WTC11 (cell line): ENCODE data around the gene RBM20. TPM values are rescaled to one million over a fixed set of nuclear protein-coding genes. Genes with fewer than 3 reads are reported as not detected.
"Not testable (repeated sequence)": the region's sequence is repeated elsewhere in the genome, so short reads cannot be mapped to it uniquely, and the experiment has no call there.

ENCODE experiments used
- ATAC-seq: fragments of 200-7000 bp; cut with Tn5 transposase; 2 replicates; pipeline ENCODE4 v1.10.0; 2021; ENCODE audit warnings: mild to moderate bottlenecking, moderate library complexity
- CTCF ChIA-PET: fragments of 300-600 bp; sonication (Branson Sonifier 250); formaldehyde crosslinking; loops from one replicate; lab custom pipeline; 2021; ENCODE audit warnings: antibody characterized with exemption; lab: Charles Lee
- POLR2A ChIA-PET: fragments of 350-600 bp; sonication (Branson Sonifier 250); formaldehyde crosslinking; loops from one replicate; lab custom pipeline; 2021; ENCODE audit warnings: antibody characterized with exemption; lab: Charles Lee
- DNase-seq: peaks from one replicate; pipeline ENCODE4 v3.0.0; 2021; ENCODE audit warnings: low spot score
- H3K27ac Mint-ChIP-seq: 2 replicates; pipeline ENCODE4 v1.8.0; 2021; ENCODE audit warnings: mixed read lengths
- H3K27me3 Mint-ChIP-seq: 2 replicates; pipeline ENCODE4 v1.8.0; 2021; ENCODE audit warnings: low read depth, mild to moderate bottlenecking, moderate library complexity, mixed read lengths
- H3K36me3 Mint-ChIP-seq: 2 replicates; pipeline ENCODE4 v1.8.0; 2021; ENCODE audit warnings: mixed read lengths
- H3K4me1 Mint-ChIP-seq: 2 replicates; pipeline ENCODE4 v1.8.0; 2022; ENCODE audit warnings: mixed read lengths
- H3K4me3 Mint-ChIP-seq: 2 replicates; pipeline ENCODE4 v1.8.0; 2021; ENCODE audit warnings: mild to moderate bottlenecking, moderate library complexity, mixed read lengths
- H3K9me3 Mint-ChIP-seq: 2 replicates; pipeline ENCODE4 v1.8.0; 2021; ENCODE audit warnings: mixed read lengths
- ATF3 ChIP-seq: sonication (generic); formaldehyde crosslinking; conservative IDR thresholded peaks from 2 replicates; pipeline ENCODE4 v1.8.1; 2022; ENCODE audit warnings: mild to moderate bottlenecking, missing genetic modification reagents
- CBFB ChIP-seq: sonication (generic); formaldehyde crosslinking; IDR thresholded peaks from 2 replicates; pipeline ENCODE4 v1.8.1; 2022; ENCODE audit warnings: mild to moderate bottlenecking, low read depth, missing genetic modification reagents
- CTCF ChIP-seq: fragments of 200-600 bp; IDR thresholded peaks from 2 replicates; pipeline ENCODE4 v1.8.0; 2022; ENCODE audit warnings: antibody characterized with exemption
- E2F1 ChIP-seq: sonication (generic); formaldehyde crosslinking; IDR thresholded peaks from 2 replicates; pipeline ENCODE4 v1.8.0; 2022; ENCODE audit warnings: mild to moderate bottlenecking, missing genetic modification reagents
- GTF2I ChIP-seq: fragments of 250-450 bp; sonication (Bioruptor Pico); conservative IDR thresholded peaks from 2 replicates; pipeline ENCODE4 v1.4.0; 2021; ENCODE audit warnings: mild to moderate bottlenecking
- HMGA2 ChIP-seq: fragments of 250-450 bp; sonication (Bioruptor Pico); IDR thresholded peaks from 2 replicates; pipeline ENCODE4 v1.4.0; 2021; ENCODE audit warnings: mild to moderate bottlenecking, moderate library complexity
- IRF1 ChIP-seq: sonication (generic); formaldehyde crosslinking; IDR thresholded peaks from 2 replicates; pipeline ENCODE4 v1.8.0; 2023; ENCODE audit warnings: missing genetic modification reagents
- MYBL2 ChIP-seq: sonication (generic); formaldehyde crosslinking; IDR thresholded peaks from 2 replicates; pipeline ENCODE4 v1.8.1; 2023; ENCODE audit warnings: mild to moderate bottlenecking, moderate library complexity, missing genetic modification reagents
- NR2C2 ChIP-seq: sonication (generic); formaldehyde crosslinking; IDR thresholded peaks from 2 replicates; pipeline ENCODE4 v1.8.0; 2022; ENCODE audit warnings: mild to moderate bottlenecking, missing genetic modification reagents
- NR3C1 ChIP-seq: sonication (generic); formaldehyde crosslinking; conservative IDR thresholded peaks from 2 replicates; pipeline ENCODE4 v1.8.1; 2023; ENCODE audit warnings: low read depth, mild to moderate bottlenecking, missing genetic modification reagents
- SOX15 ChIP-seq: fragments of 250-450 bp; sonication (Bioruptor Pico); IDR thresholded peaks from 2 replicates; pipeline ENCODE4 v1.9.0; 2021; ENCODE audit warnings: mild to moderate bottlenecking
- TEAD4 ChIP-seq: sonication (generic); formaldehyde crosslinking; IDR thresholded peaks from 2 replicates; pipeline ENCODE4 v1.8.0; 2022; ENCODE audit warnings: mild to moderate bottlenecking, missing genetic modification reagents
- USF2 ChIP-seq: sonication (generic); formaldehyde crosslinking; IDR thresholded peaks from 2 replicates; pipeline ENCODE4 v1.8.1; 2023; ENCODE audit warnings: mild to moderate bottlenecking, missing genetic modification reagents, moderate library complexity
- ZMAT4 ChIP-seq: fragments of 250-450 bp; sonication (Bioruptor Pico); IDR thresholded peaks from 2 replicates; pipeline ENCODE4 v1.9.0; 2021; ENCODE audit warnings: mild to moderate bottlenecking
- ZNF121 ChIP-seq: sonication (generic); formaldehyde crosslinking; IDR thresholded peaks from 2 replicates; pipeline ENCODE4 v1.8.0; 2023; ENCODE audit warnings: missing genetic modification reagents
- ZNF138 ChIP-seq: sonication (generic); formaldehyde crosslinking; conservative IDR thresholded peaks from 2 replicates; pipeline ENCODE4 v1.8.1; 2022; ENCODE audit warnings: mild to moderate bottlenecking, moderate library complexity, missing genetic modification reagents
- ZNF219 ChIP-seq: sonication (generic); formaldehyde crosslinking; IDR thresholded peaks from 2 replicates; pipeline ENCODE4 v1.8.0; 2023; ENCODE audit warnings: missing genetic modification reagents, mild to moderate bottlenecking, borderline replicate concordance
- ZNF396 ChIP-seq: fragments of 250-450 bp; sonication (Bioruptor Pico); IDR thresholded peaks from 2 replicates; pipeline ENCODE4 v1.8.0; 2021; ENCODE audit warnings: mild to moderate bottlenecking, moderate library complexity, borderline replicate concordance
- ZNF512 ChIP-seq: sonication (generic); formaldehyde crosslinking; IDR thresholded peaks from 2 replicates; pipeline ENCODE4 v1.8.1; 2022; ENCODE audit warnings: missing genetic modification reagents, borderline replicate concordance
- total RNA-seq: library from RNA; stranded (reverse); gene quantifications from 3 replicates; pipeline ENCODE4 v1.2.3, GENCODE V29; 2021

Gene RBM20
- total RNA-seq, 1 experiment from 2014 or later: 0.52 TPM

DNA sequence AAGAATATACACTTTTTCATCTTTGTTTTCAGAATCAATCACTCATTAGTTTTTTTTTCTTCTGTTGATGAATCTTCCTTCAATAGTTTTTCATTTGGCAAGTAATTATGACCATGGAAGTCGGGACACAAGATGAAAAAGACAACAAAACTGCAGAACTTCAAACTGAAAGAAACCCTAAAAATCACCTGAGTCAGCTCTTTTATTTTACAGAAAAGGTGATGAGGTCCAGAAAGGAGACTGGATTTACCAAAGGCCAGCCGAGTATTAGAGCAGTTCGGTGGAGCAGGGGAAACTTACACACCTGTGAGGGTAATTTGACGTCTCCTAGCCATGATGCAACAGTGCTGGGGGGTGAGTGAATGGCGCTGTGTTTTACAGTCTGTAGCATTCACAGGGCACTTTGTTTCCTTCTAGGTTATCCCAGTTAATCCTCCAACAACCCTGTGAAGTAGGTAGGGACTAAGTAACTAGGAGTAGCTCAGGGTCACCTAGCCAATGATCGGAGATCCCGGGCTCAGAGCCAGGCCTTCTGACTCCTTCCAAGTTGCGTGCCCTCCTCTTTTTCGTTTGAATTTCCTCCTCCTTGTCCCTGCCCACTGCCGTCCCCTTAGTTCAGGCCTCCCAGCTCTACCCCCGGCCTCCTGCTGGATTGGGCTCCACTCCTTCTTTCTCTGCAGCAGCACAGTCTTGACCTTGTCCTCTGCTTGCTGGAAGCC is 14.0 kb downstream of the RBM20 start (continued):
- no peak for TF ChIP-seq CTCF

DNA sequence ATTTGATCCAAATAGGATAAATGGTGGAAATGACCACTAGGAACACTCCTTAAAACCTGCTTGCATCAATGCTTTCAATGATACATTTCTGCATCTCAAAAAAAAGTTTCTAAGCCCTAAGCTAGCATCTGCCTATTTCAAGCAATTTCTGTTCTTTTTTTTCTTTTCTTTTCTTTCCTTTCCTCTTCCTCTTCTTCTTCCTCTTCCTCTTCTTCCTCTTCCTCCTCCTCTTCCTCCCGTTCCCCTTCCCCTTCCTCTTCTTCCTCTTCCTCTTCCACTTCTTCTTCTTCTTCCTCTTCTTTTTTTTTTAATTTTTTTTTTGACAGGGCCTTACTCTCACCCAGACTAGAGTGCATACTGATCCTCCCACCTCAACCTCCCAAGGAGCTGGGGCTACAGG is 15.4 kb downstream of the RBM20 start:
- Mint-ChIP-seq H3K27ac (no peak overlapping the region), H3K9me3 (no peaks in the 10 kb centered on the region), H3K4me3 (no peak overlapping the region), H3K36me3 (no peaks in the 10 kb centered on the region), H3K27me3 (peaks cover 4% of the 10 kb centered on the region), H3K4me1 (peaks cover 7% of the 10 kb centered on the region)
- ChIA-PET CTCF (interaction anchor here (0.9 to 2.0 kb wide), 3 partner anchors 10 to 59 kb away, joined by 3 to 7 read pairs (median 3); no protein-coding TSS in a partner anchor), POLR2A (no interaction called here)
- DNase-seq (no peak), ATAC-seq (no peak)
- TF ChIP-seq GTF2I (CRISPR knock-in tag) (no peak), ZNF512 (CRISPR knock-in tag) (no peak), MYBL2 (CRISPR knock-in tag) (no peak), USF2 (CRISPR knock-in tag) (no peak), ZNF121 (CRISPR knock-in tag) (no peak), ZNF219 (CRISPR knock-in tag) (no peak), HMGA2 (no peak), E2F1 (no peak), TEAD4 (CRISPR knock-in tag) (no peak), ZMAT4 (CRISPR knock-in tag) (no peak), NR3C1 (CRISPR knock-in tag) (no peak), ZNF138 (CRISPR knock-in tag) (no peak), IRF1 (CRISPR knock-in tag) (no peak), ZNF396 (CRISPR knock-in tag) (no peak), CBFB (no peak), SOX15 (no peak), NR2C2 (CRISPR knock-in tag) (no peak), ATF3 (CRISPR knock-in tag) (no peak)

DNA sequence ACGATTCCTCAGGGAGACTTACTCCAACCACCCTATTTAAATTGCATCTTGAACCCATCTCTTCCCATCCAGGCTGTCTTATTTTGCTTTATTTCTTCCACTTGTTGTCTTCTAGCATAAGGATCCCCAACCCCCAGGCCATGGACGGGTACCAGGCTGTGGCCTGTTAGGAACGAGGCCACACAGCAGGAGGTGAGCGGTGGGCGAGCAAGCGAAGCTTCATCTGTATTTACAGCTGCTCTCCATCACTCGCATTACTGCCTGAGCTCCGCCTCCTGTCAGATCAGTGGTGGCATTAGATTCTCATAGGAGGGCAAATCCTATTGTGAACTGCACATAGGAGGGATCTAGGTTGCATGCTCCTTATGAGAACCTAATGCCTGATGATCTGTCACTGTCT is 16.2 kb downstream of the RBM20 start:
- H3K9me3 Mint-ChIP-seq, H3K27me3 Mint-ChIP-seq, H3K36me3 Mint-ChIP-seq, DNase-seq, H3K27ac Mint-ChIP-seq, H3K4me3 Mint-ChIP-seq, ATAC-seq: not testable (repeated sequence)
- POLR2A ChIA-PET: interaction anchor here (0.7 kb wide), 1 partner anchor 12 kb away, joined by 5 read pairs; no protein-coding TSS in a partner anchor
- peaks cover 12% of the 10 kb centered on the region for H3K4me1 Mint-ChIP-seq
- CTCF ChIA-PET: interaction anchor here (0.9 kb wide), 1 partner anchor 12 kb away, joined by 3 read pairs; no protein-coding TSS in a partner anchor
